Lung (tissue), 12 donors: Measurements from ENCODE around the gene CGNL1. TPM values are rescaled to one million over a fixed set of nuclear protein-coding genes. Genes with fewer than 3 reads are reported as not detected.

Experiments used
- ATAC-seq: fragments of 200-7000 bp; cut with Tn5 transposase; one replicate; pipeline ENCODE4 v1.9.1; 2020; ENCODE audit warnings: moderate number of reproducible peaks; ENCODE audit not compliant: insufficient read depth, low FRiP score
- DNase-seq, 3 donors: peaks; one replicate each; pipeline ENCODE4 v3.0.0-alpha.2; 2013 to 2017
- H3K27ac ChIP-seq, 2 donors: one replicate each; pipeline ENCODE4 v1.5.1; 2013; ENCODE audit warnings: mild to moderate bottlenecking in 2 of 2, moderate library complexity in 2 of 2, control low read depth in 1 of 2, inconsistent platforms in 1 of 2, low read depth in 1 of 2, low read length in 1 of 2
- H3K27me3 ChIP-seq, 3 donors: one replicate each; pipeline ENCODE4 v1.5.1; 2013; ENCODE audit warnings: low read length in 2 of 3; ENCODE audit not compliant: control insufficient read depth in 3 of 3, insufficient read depth in 3 of 3
- H3K36me3 ChIP-seq, 4 donors: one replicate each; pipeline ENCODE4 v1.5.1; 2013; ENCODE audit warnings: low read length in 4 of 4, mild to moderate bottlenecking in 1 of 4, moderate library complexity in 1 of 4; ENCODE audit not compliant: control insufficient read depth in 4 of 4, insufficient read depth in 4 of 4
- H3K4me1 ChIP-seq, 5 donors: one replicate each; pipeline ENCODE4 v1.5.1; 2013; ENCODE audit warnings: low read length in 5 of 5, mild to moderate bottlenecking in 2 of 5, moderate library complexity in 1 of 5; ENCODE audit not compliant: control insufficient read depth in 5 of 5, insufficient read depth in 5 of 5
- H3K4me3 ChIP-seq: one replicate; pipeline ENCODE4 v1.5.1; 2013; ENCODE audit warnings: mild to moderate bottlenecking, control low read depth, moderate library complexity
- H3K9ac ChIP-seq, 2 donors: one replicate each; pipeline ENCODE4 v1.5.1; 2013; ENCODE audit warnings: low read length in 2 of 2, control low read depth in 1 of 2; ENCODE audit not compliant: insufficient read depth in 1 of 2
- H3K9me3 ChIP-seq, 4 donors: one replicate each; pipeline ENCODE4 v1.5.1; 2013; ENCODE audit warnings: low read length in 3 of 4, mild to moderate bottlenecking in 1 of 4, moderate library complexity in 1 of 4; ENCODE audit not compliant: control insufficient read depth in 4 of 4, insufficient read depth in 3 of 4
- WGBS, 2 donors: extraction: QIAGEN DNeasy Blood & Tissue Kit; methylation state at CpG; one replicate each; pipeline ENCODE4 v1.1.7; 2013; 5-methylcytosine and 5-hydroxymethylcytosine counted together
- polyA plus RNA-seq, 2 donors: library from polyadenylated mRNA; stranded (reverse); fragments of 200-250 nt; gene quantifications; one replicate each; pipeline ENCODE4 v1.2.1, GENCODE V29; 2013
- total RNA-seq, 2 donors: library from RNA; depleted of rRNA in 1 of 2; stranded (reverse); fragments of >200 nt in 1 of 2; gene quantifications; one replicate each; pipeline ENCODE4 v1.2.1, GENCODE V29; 2014 to 2021
- TF ChIP-seq, protein P1 (sequence below): IDR thresholded peaks from 2 replicates; pipeline ENCODE4 v1.5.1; 2012; ENCODE audit warnings: mild to moderate bottlenecking; ENCODE audit errors: control extremely low read depth, extremely low read depth
- donor health status: control.
- donor health status: control.
- donor health status: Bipolar disorder and iron deficiency.
- donor health status: healthy.
- donor health status: DM: yes; HTN: yes; CAD: no.

Gene CGNL1
- total and polyA plus RNA-seq, 4 donors, result 9.0 to 42.5 (median 22.9) TPM

DNA sequence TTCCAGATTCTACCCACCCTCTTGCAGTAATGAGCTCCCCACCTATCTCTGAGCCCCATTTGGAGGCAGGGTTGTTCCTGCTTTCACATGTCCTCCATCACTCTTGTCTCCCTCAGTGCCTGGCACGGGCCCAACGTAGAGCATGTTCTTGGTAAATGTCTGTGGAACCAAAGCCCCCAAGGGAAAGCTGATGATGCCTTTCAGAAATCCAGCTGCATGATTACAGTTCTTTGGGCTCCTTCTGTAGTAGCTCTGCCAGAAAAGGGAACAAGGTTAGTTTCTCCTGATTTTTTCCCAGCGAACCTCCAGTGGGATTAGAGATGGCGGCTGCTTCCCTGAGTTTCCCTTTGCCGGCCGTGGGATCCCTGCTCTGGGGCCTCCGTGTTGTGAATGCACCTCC is 39.3 kb downstream of the CGNL1 start:
- Histone ChIP-seq H3K9me3 (no peaks in the 10 kb centered on the region), H3K27me3 (no peaks in the 10 kb centered on the region), H3K4me1 (peaks cover 0 to 5% (median 0%) of the 10 kb centered on the region in 5 donors), H3K27ac (no peak overlapping the region), H3K4me3 (no peak overlapping the region), H3K9ac (no peak overlapping the region), H3K36me3 (peaks cover 0 to 1% (median 0%) of the 10 kb centered on the region in 4 donors)
- DNase-seq, result no peak
- WGBS, 2 donors, result 89 to 95% methylated on average over 7 of the region's 7 CpGs
- TF ChIP-seq, protein P1, sequence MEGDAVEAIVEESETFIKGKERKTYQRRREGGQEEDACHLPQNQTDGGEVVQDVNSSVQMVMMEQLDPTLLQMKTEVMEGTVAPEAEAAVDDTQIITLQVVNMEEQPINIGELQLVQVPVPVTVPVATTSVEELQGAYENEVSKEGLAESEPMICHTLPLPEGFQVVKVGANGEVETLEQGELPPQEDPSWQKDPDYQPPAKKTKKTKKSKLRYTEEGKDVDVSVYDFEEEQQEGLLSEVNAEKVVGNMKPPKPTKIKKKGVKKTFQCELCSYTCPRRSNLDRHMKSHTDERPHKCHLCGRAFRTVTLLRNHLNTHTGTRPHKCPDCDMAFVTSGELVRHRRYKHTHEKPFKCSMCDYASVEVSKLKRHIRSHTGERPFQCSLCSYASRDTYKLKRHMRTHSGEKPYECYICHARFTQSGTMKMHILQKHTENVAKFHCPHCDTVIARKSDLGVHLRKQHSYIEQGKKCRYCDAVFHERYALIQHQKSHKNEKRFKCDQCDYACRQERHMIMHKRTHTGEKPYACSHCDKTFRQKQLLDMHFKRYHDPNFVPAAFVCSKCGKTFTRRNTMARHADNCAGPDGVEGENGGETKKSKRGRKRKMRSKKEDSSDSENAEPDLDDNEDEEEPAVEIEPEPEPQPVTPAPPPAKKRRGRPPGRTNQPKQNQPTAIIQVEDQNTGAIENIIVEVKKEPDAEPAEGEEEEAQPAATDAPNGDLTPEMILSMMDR, result no peak
- ATAC-seq, result no peak

DNA sequence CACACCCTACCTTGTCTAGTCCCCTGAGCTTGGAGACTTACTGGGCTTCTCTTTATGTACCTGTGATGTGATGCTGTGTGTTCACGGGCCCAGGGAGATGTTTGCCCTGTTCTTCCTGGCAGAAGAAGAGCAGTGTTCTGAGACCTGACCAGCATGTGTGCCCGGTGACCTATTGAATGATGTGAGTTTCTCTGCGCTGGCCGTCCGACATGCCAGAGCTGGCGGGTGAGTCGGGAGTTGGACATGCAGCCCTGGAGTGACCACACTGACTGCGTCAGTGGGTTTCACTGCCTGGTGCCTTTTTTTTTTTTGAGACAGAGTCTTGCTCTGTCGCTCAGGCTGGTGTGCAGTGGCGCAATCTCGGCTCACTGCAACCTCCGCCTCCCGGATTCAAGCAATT is 42.3 kb downstream of the CGNL1 start:
- Histone ChIP-seq H3K9ac (no peak overlapping the region), H3K27ac (no peak overlapping the region), H3K9me3 (no peaks in the 10 kb centered on the region), H3K36me3 (peaks cover 0 to 1% (median 0%) of the 10 kb centered on the region in 4 donors), H3K27me3 (no peaks in the 10 kb centered on the region), H3K4me3 (no peak overlapping the region), H3K4me1 (peaks cover 0 to 8% (median 4%) of the 10 kb centered on the region in 5 donors)
- WGBS, 2 donors, result 91 to 95% methylated on average over 13 of the region's 13 CpGs
- DNase-seq (no peak), ATAC-seq (no peak)
- TF ChIP-seq, protein P1, result no peak

DNA sequence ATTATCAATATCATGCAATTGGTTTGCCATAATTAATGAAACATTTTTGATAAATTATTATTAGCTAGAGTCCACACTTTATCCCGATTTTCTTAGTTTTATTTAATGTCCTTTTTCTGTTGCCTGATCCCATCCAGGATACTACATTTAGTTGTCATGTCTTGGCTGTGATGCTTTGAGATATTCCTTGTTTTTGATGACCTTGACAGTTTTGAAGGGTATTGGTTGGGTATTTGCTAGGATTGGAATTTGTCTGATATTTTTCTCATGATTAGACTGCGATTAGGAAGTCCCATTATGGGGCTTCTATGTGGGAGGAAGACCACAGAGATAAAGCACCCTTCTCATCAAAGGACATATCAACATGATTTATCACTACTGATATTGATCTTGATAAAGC is 43.0 kb downstream of the CGNL1 start:
- no peaks in the 10 kb centered on the region for H3K9me3 ChIP-seq
- H3K4me3 ChIP-seq, result no peak overlapping the region
- DNase-seq (no peak), ATAC-seq (no peak)
- no peak overlapping the region for H3K9ac ChIP-seq
- WGBS, 2 donors, result 85 to 91% methylated on average over 2 of the region's 2 CpGs
- peaks cover 0 to 1% (median 0%) of the 10 kb centered on the region in 4 donors for H3K36me3 ChIP-seq
- TF ChIP-seq, protein P1, result no peak
- peaks cover 0 to 8% (median 4%) of the 10 kb centered on the region in 5 donors for H3K4me1 ChIP-seq
- H3K27me3 ChIP-seq, result no peaks in the 10 kb centered on the region
- H3K27ac ChIP-seq, result no peak overlapping the region

DNA sequence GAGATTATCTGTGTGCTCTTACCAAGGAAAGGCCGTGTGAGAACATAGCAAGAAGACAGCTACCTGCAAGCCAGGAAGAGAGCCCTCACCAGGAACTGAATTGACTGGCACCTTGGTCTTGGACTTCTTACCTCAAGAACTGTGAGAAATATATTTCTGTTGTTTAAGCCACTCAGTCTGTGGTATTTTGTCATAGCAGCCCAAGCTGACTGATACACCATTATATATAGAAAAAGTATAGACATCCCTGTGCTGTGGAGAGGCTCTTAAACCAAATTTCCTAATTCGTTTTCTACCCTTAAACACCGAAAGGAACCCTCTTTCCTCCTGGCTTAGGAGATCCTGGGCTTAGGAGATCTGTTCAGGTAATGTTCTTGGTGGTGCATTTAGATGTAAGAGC is 44.8 kb downstream of the CGNL1 start:
- no peak overlapping the region for H3K4me3 ChIP-seq
- peak overlapping the region in 1 of 2 donors; percentile 15 for H3K27ac ChIP-seq
- no peaks in the 10 kb centered on the region for H3K9me3 ChIP-seq
- H3K9ac ChIP-seq, result no peak overlapping the region
- H3K27me3 ChIP-seq, result no peaks in the 10 kb centered on the region
- peaks cover 0 to 1% (median 0%) of the 10 kb centered on the region in 4 donors for H3K36me3 ChIP-seq
- TF ChIP-seq, protein P1, result no peak
- peaks cover 0 to 8% (median 3%) of the 10 kb centered on the region in 5 donors for H3K4me1 ChIP-seq
- WGBS, 2 donors, result 89% methylated on average over 3 of the region's 3 CpGs
- DNase-seq (no peak), ATAC-seq (no peak)
